Measurements from ENCODE around the gene CACNG7. TPM values are rescaled to one million over a fixed set of nuclear protein-coding genes. Genes with fewer than 3 reads are reported as not detected.

CACNG7 gene
- total RNA-seq, 2 experiments from 2014 or later: not detected

GRCh38 chr19:53944416-53944815 lies 35.3 kb downstream of the CACNG7 start:
- CTCF ChIA-PET (ENCODE audit: unreplicated experiment): no interaction called here
- TF ChIP-seq CTCF (conservative IDR thresholded peaks at IDR 0.05; ENCODE audit: low read length): no peak
- TF ChIP-seq EZH2phosphoT487 (IDR thresholded peaks at IDR 0.05; ENCODE audit: borderline replicate concordance, low read depth, low read length): no peak

GRCh38 chr19:53944933-53945332 lies 35.9 kb downstream of the CACNG7 start:
- no peak for DNase-seq (ENCODE audit: low spot score)
- Histone ChIP-seq H3K27ac (ENCODE audit: low read depth, low read length, poor library complexity, severe bottlenecking) (no peak overlapping the region), H4K20me1 (ENCODE audit: insufficient read depth, low read length) (no peaks in the 10 kb centered on the region), H3K4me2 (ENCODE audit: low read length) (no peak overlapping the region), H3K4me1 (ENCODE audit: insufficient read depth, low read length, poor library complexity, severe bottlenecking) (no peaks in the 10 kb centered on the region), H2AFZ (ENCODE audit: low read length) (no peak overlapping the region), H3K79me2 (ENCODE audit: insufficient read depth, low read depth, low read length) (no peaks in the 10 kb centered on the region), H3K4me3 (ENCODE audit: low read depth, low read length, poor library complexity, severe bottlenecking) (no peak overlapping the region), H3K9me2 (ENCODE audit: insufficient read depth, low read length) (no peaks in the 10 kb centered on the region), H3K9me3 (ENCODE audit: low read length) (no peaks in the 10 kb centered on the region), H3K36me3 (ENCODE audit: insufficient read depth, low read length) (no peaks in the 10 kb centered on the region)
- TF ChIP-seq CTCF (conservative IDR thresholded peaks at IDR 0.05; ENCODE audit: low read length) (no peak), EZH2phosphoT487 (IDR thresholded peaks at IDR 0.05; ENCODE audit: borderline replicate concordance, low read depth, low read length) (no peak)
- BruUV-seq (replicated peaks): no TSS peak
- CTCF ChIA-PET (ENCODE audit: unreplicated experiment): no interaction called here
- POLR2A ChIA-PET: no interaction called here
- intact Hi-C loops (cut with micrococcal nuclease; ENCODE audit: unreplicated experiment): no loop called here

More at GRCh38 chr19:53944416-53944815, 35.3 kb downstream of the CACNG7 start:
- Histone ChIP-seq H2AFZ (ENCODE audit: low read length) (no peak overlapping the region), H3K9me2 (ENCODE audit: insufficient read depth, low read length) (no peaks in the 10 kb centered on the region), H3K36me3 (ENCODE audit: insufficient read depth, low read length) (no peaks in the 10 kb centered on the region), H3K9me3 (ENCODE audit: low read length) (no peaks in the 10 kb centered on the region), H3K4me2 (ENCODE audit: low read length) (no peak overlapping the region), H3K79me2 (ENCODE audit: insufficient read depth, low read depth, low read length) (no peaks in the 10 kb centered on the region), H3K4me1 (ENCODE audit: insufficient read depth, low read length, poor library complexity, severe bottlenecking) (no peaks in the 10 kb centered on the region), H3K27ac (ENCODE audit: low read depth, low read length, poor library complexity, severe bottlenecking) (no peak overlapping the region), H4K20me1 (ENCODE audit: insufficient read depth, low read length) (no peaks in the 10 kb centered on the region), H3K4me3 (ENCODE audit: low read depth, low read length, poor library complexity, severe bottlenecking) (no peak overlapping the region)
- intact Hi-C loops (cut with micrococcal nuclease; ENCODE audit: unreplicated experiment): no loop called here
- no TSS peak for BruUV-seq (replicated peaks)
- DNase-seq (ENCODE audit: low spot score): no peak
- POLR2A ChIA-PET: no interaction called here

GRCh38 chr19:53945441-53945840 lies 36.4 kb downstream of the CACNG7 start:
- no peak overlapping the region for H3K27ac ChIP-seq (ENCODE audit: low read depth, low read length, poor library complexity, severe bottlenecking)
- no peak for TF ChIP-seq CTCF (conservative IDR thresholded peaks at IDR 0.05; ENCODE audit: low read length)
- TF ChIP-seq EZH2phosphoT487 (IDR thresholded peaks at IDR 0.05; ENCODE audit: borderline replicate concordance, low read depth, low read length): no peak
- DNase-seq (ENCODE audit: low spot score): no peak

More at GRCh38 chr19:53945441-53945840, 36.4 kb downstream of the CACNG7 start:
- Histone ChIP-seq H3K9me2 (ENCODE audit: insufficient read depth, low read length) (no peaks in the 10 kb centered on the region), H3K4me3 (ENCODE audit: low read depth, low read length, poor library complexity, severe bottlenecking) (no peak overlapping the region), H3K4me1 (ENCODE audit: insufficient read depth, low read length, poor library complexity, severe bottlenecking) (no peaks in the 10 kb centered on the region), H3K4me2 (ENCODE audit: low read length) (no peak overlapping the region), H3K36me3 (ENCODE audit: insufficient read depth, low read length) (no peaks in the 10 kb centered on the region), H4K20me1 (ENCODE audit: insufficient read depth, low read length) (no peaks in the 10 kb centered on the region), H2AFZ (ENCODE audit: low read length) (no peak overlapping the region), H3K9me3 (ENCODE audit: low read length) (no peaks in the 10 kb centered on the region), H3K79me2 (ENCODE audit: insufficient read depth, low read depth, low read length) (no peaks in the 10 kb centered on the region)
- BruUV-seq (replicated peaks): no TSS peak
- ChIA-PET POLR2A (no interaction called here), CTCF (ENCODE audit: unreplicated experiment) (no interaction called here)
- intact Hi-C loops (cut with micrococcal nuclease; ENCODE audit: unreplicated experiment): no loop called here

All from OCI-LY7 (cell line).